NCI-H2196 treated with DMSO at 0.1 percent for 48 hours (cell line): ENCODE results near the gene GPD1.

ENCODE experiments used
- DNase-seq: peaks from one replicate; lab custom pipeline; 2025; ENCODE audit not compliant: unreplicated experiment; lab: John Stamatoyannopoulos, UW

The GPD1 gene

GRCh38 chr12:50103767-50104321 is at the start of gene GPD1:
TSS of gene GPD1 (plus strand) at chr12:50104008. CDS start at chr12:50104051, 43 bp downstream.
- peak; percentile 84 for DNase-seq

DNA sequence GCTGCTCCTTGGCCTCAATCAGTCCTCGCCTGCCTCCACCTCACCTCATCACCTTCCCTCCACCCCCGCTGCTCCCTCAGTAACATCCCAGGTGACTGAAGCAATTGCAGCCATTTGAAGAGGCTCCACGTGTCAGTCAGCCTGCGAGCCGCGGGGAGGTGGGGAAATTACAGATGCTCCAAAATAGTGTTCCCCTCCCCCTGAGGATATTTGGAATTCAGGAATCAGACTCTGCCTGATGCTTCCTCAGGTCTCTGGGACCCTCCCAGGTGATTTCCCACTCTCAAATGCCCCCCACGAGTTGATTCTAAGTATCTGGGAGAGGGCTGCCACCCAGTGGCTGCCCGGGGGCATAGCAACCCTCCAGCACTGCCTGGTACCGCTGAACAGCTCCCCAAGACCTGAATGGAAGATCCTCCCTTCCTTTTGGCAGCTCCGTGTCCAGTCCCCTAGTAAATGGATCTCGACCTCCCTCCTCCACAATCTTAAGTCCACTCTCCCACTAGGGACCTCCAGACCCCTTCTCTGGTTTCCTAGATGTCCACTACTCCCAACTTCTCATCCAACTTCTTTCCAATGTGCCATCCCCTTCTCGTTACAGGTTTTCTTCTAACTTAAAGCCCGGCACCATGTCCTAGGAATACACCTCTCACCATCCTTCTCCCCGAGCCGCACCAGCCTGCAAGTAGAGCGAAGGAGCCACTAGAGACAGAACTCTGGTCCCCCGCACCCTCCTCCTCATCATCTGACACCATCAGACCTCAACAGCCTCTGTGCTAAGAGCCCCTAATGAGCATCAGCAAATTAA is 47.8 kb upstream of the GPD1 start:
- DNase-seq, result peak; percentile 64

DNA sequence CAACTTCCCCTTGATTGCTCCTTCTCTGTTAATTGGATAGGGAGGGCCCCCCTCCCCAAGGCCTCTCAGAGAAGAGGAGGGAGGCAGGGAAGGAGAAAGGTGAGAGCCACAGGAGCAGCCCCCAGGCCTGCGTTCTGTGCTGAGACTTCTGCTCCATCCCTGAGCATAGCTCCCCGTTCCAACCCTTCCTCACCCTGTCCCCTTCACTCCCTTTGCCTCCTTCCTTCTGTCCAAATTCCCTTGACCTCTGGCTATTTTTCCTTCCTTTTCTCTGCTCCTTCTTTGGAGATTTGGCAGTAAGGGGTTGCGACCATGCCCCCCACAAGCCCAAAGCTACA is 47.2 kb upstream of the GPD1 start:
- DNase-seq, result no peak

- DNase-seq, result no peak
Observed at GRCh38 chr12:50057000-50057841, 46.6 kb upstream of the GPD1 start, which contains the start of gene ASIC1. TSS of gene ASIC1 (plus strand) at chr12:50057596. CDS start at chr12:50058767, 1,171 bp downstream.

DNA sequence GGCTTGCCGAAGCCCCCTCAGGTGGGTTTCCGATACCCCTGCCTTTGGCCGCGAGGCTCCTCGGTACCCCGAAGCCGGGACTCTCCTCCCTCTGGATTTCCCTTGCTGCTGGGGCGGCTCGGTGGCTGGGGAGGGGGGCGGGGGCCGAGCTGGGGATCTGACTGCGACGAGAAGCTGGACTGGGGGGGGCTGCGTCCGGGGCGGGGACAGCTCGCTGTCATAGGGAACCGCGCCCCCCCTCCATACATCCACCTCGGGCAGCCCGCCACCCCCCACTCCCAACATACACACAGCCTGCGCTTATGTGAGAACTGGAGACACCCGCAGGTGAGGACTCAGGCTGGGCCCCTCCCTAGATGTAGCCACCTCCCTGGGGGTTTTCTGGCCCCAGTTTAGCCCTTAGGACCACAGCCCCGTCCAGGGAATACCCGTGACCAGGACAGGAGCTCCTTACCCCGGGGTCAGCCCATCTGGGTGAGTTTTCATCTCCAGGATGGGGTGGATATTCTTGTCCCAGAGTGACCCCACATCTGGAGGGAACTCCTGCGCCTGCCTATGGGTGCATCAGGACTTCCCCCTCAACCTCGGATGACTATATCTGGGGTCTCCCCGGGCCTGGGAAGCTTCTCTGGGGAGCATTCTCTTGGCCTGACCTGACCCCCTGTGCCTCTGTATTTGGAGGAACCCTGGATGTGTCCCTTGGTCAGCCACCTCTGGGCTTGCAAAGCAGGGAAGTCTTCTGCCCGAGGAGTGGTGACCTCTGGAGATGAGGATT is 45.7 kb upstream of the GPD1 start:
- no peak for DNase-seq

- peak; percentile 19 for DNase-seq
Observed at GRCh38 chr12:50058743-50059312, 45.0 kb upstream of the GPD1 start.

GRCh38 chr12:50059440-50060119 is 44.2 kb upstream of the GPD1 start:
- DNase-seq, result no peak

GRCh38 chr12:50060120-50060468 is 43.7 kb upstream of the GPD1 start:
- no peak for DNase-seq

DNA sequence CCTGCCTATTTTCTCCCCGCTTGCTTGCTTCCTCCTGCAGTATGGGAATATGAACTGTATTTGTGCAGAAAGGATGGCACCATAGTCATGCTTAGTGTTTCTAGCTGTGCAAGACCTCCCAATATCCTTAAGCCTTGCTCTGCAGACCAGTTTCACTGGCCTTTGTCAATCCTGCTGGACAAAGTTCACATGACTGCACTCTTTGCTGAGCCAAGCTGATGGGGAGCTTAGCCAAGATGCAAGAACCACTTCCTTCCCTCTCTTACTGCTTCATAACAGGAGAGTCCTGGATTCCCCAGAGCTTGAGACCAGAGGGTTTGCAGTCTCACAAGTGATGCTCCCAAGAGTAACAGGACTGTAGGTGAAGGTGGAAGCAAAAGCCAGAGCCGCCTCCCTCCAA is 42.6 kb upstream of the GPD1 start:
- no peak for DNase-seq

- DNase-seq, result no peak
Observed at GRCh38 chr12:50061946-50062686, 41.7 kb upstream of the GPD1 start.

DNA sequence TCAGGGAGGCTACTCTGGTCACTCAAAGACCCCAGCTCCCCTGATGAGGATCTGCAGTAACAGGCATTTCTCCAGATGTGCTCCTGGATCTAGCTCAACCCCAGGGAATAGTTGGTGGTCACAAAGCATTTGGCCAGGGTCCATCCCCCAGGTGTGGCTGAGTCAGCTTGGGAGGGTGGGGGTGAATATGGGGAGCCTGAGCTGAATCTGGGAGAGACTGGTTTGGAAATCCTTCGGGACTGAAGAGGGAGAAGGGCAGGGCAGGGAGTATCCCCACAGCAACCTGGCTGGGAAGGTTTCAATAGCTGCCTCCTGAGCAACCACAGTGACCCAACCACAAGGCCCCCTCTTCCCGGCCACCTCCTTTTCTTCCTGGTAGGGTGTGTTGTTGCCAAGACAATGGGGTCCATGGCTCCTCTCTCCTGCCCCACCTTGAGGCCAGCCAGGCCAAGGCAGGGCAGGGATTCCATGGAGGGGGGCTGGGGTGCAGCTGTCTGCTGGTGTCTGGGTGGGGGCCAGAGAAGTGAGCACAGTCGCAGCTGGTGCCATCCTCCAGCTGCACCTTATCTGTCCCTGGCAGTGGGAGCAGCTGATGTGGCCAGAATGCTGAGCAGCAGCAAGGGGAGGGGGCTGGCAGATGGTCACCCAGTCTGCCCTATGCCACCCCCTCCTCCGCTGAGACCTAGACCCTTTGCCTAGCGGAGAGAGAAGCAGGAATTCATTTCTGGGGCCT is 40.9 kb upstream of the GPD1 start:
- DNase-seq, result peak; percentile 4

DNA sequence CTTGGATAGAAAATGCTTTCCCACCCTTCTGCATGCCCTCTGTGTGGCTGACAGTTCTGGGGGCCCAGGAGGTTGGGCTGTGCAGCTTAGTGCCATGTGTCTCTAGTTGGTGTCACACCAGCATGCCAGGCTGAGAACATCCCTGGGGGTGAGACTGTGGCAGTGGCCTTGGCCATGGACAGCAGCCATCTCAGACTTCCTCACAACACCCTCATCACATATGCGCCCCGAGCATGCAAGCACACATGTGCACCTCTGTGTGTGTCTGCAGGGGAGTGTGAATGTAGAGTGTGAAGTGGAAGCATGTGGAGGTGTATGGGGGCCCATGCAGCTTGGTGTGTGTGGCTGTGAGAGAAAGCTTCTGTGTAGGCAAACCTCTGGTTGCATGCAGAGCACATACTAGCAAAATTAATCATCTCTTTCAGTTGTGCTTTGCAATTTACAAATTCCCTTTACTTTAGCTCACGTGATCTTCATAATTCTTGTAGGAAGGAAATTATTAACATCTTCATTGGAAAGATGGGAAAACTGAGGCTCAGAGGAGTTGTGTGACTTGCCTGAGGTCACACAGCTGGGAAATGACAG is 38.0 kb upstream of the GPD1 start:
- DNase-seq, result no peak

DNA sequence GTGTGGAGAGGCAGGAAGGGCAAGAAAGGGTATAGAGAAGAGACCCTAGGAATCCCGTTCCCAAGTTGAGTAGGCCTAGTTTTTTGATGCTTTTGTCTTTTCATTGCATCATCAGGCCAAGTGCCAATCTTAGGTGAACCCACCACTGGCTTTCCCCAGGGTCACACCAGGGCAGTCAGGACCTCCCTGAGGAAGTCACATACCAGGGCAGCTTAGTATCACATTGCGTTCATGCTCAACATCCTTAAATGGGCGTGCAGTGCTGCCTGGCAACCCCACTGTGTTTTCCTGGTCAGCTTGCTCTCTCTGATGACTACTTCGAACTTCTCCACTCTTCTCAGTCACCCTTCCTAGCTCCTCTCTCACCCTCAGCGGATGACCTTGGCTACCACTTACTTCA is 37.4 kb upstream of the GPD1 start:
- peak; percentile 16 for DNase-seq

GRCh38 chr12:50069069-50069468 is 34.7 kb upstream of the GPD1 start:
- DNase-seq, result no peak

DNA sequence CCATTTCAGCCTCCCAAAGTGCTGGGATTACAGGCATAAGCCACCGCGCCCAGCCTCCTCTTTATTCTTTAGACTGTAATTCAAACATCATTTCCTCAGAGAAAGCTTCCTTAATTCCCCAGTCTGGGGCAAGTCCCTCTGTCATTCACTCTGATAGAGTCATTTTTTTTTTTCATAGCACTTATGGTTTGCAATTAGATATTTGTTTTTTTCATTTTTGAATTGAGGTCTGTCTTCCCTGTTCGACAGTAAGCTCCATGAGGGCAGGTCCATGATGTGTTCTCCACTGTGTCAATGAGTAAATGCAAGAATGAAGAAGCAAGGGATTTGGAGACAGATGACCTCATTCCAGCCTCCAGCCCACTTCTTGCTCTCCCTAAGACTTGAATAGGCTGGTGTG is 34.3 kb upstream of the GPD1 start:
- DNase-seq, result no peak

GRCh38 chr12:50070314-50071060 is 33.3 kb upstream of the GPD1 start:
- peak; percentile 45 for DNase-seq

- no peak for DNase-seq
Observed at GRCh38 chr12:50072198-50072907, 31.5 kb upstream of the GPD1 start.
